IMR-90 (cell line): ENCODE data around the gene OR13C8. TPM values are rescaled to one million over a fixed set of nuclear protein-coding genes. Genes with fewer than 3 reads are reported as not detected.
"Not testable (repeated sequence)": the region's sequence is repeated elsewhere in the genome, so short reads cannot be mapped to it uniquely, and the experiment has no call there.

ENCODE experiments used
- ATAC-seq: fragments of 200-7000 bp; cut with Tn5 transposase; 2 replicates; pipeline ENCODE4 v1.9.1; 2020; ENCODE audit warnings: low read depth, mild to moderate bottlenecking, moderate library complexity
- BruUV-seq: library from RNA; stranded (reverse); fragments of 400-500 nt; replicated peaks from 2 replicates; lab custom pipeline; 2021; lab: Mats Ljungman, UMichigan
- CTCF ChIA-PET: fragments of 300-600 bp; formaldehyde crosslinking; extraction: SDS; loops from one replicate; lab custom pipeline; 2021; ENCODE audit warnings: antibody characterized with exemption; lab: Yijun Ruan, JAX
- POLR2A ChIA-PET: fragments of 300-600 bp; sonication (Branson Sonifier 250); formaldehyde crosslinking; loops from one replicate; lab custom pipeline; 2022; ENCODE audit warnings: antibody characterized with exemption; ENCODE audit not compliant: unreplicated experiment; lab: Charles Lee
- DNase-seq: peaks from one replicate; pipeline ENCODE4 v3.0.0; 2013
- H2AFZ ChIP-seq: replicated peaks from 2 replicates; pipeline ENCODE3; 2013; ENCODE audit warnings: low read length, mild to moderate bottlenecking; ENCODE audit not compliant: poor library complexity
- H2AK5ac ChIP-seq: 2 replicates; pipeline ENCODE4 v1.6.1; 2013; ENCODE audit warnings: low read depth, low read length, inconsistent platforms
- H2AK9ac ChIP-seq: replicated peaks from 2 replicates; pipeline ENCODE3; 2013; ENCODE audit warnings: mild to moderate bottlenecking, low read depth, low read length, moderate library complexity; ENCODE audit not compliant: poor library complexity
- H2BK120ac ChIP-seq: 2 replicates; pipeline ENCODE4 v1.6.1; 2013; ENCODE audit warnings: low read depth, low read length, inconsistent platforms
- H2BK15ac ChIP-seq: 3 replicates; pipeline ENCODE4 v1.6.1; 2013; ENCODE audit warnings: low read depth, low read length, inconsistent platforms
- H2BK20ac ChIP-seq: 2 replicates; pipeline ENCODE4 v1.6.1; 2013; ENCODE audit warnings: low read depth, mild to moderate bottlenecking, inconsistent platforms, low read length, moderate library complexity
- H2BK5ac ChIP-seq: 2 replicates; pipeline ENCODE4 v1.6.1; 2013; ENCODE audit warnings: mild to moderate bottlenecking, low read depth, low read length, inconsistent platforms; ENCODE audit not compliant: poor library complexity, severe bottlenecking
- H3K14ac ChIP-seq: replicated peaks from 2 replicates; pipeline ENCODE4 v1.6.1; 2013; ENCODE audit warnings: low read depth, low read length, inconsistent platforms
- H3K18ac ChIP-seq: 2 replicates; pipeline ENCODE4 v1.6.1; 2013; ENCODE audit warnings: low read depth, low read length, control low read depth
- H3K23ac ChIP-seq: 2 replicates; pipeline ENCODE4 v1.6.1; 2013; ENCODE audit warnings: low read depth, low read length, inconsistent platforms
- H3K27ac ChIP-seq: 2 replicates; pipeline ENCODE4 v1.5.1; 2013; ENCODE audit warnings: mild to moderate bottlenecking, control low read depth, low read length; ENCODE audit not compliant: insufficient read depth
- H3K27me3 ChIP-seq: 2 replicates; pipeline ENCODE4 v1.6.1; 2013; ENCODE audit warnings: low read length; ENCODE audit not compliant: control insufficient read depth, insufficient read depth
- H3K36me3 ChIP-seq: 2 replicates; pipeline ENCODE4 v1.6.1; 2013; ENCODE audit warnings: low read length, mixed read lengths; ENCODE audit not compliant: control insufficient read depth, insufficient read depth
- H3K4ac ChIP-seq: 2 replicates; pipeline ENCODE4 v1.6.1; 2013; ENCODE audit warnings: low read depth, low read length, inconsistent platforms
- H3K4me1 ChIP-seq: 2 replicates; pipeline ENCODE4 v1.6.1; 2013; ENCODE audit warnings: low read length, mixed read lengths; ENCODE audit not compliant: control insufficient read depth, insufficient read depth
- H3K4me2 ChIP-seq: 2 replicates; pipeline ENCODE4 v1.6.1; 2013; ENCODE audit warnings: low read depth, mild to moderate bottlenecking, control low read depth, low read length, moderate library complexity
- H3K4me3 ChIP-seq: 2 replicates; pipeline ENCODE4 v1.5.1; 2013; ENCODE audit warnings: low read depth, mild to moderate bottlenecking, control low read depth, low read length, moderate library complexity; ENCODE audit not compliant: insufficient read depth
- H3K56ac ChIP-seq: 2 replicates; pipeline ENCODE4 v1.6.1; 2013; ENCODE audit warnings: low read length, inconsistent platforms; ENCODE audit not compliant: insufficient read depth; ENCODE audit errors: extremely low read depth
- H3K79me1 ChIP-seq, 2 experiments: 2 replicates each; pipeline ENCODE4 v1.6.1; 2013; ENCODE audit warnings: low read length in 2 of 2, inconsistent platforms in 1 of 2, low read depth in 1 of 2
- H3K9ac ChIP-seq: 2 replicates; pipeline ENCODE4 v1.6.1; 2013; ENCODE audit warnings: low read depth, low read length, control low read depth
- H3K9me1 ChIP-seq: 2 replicates; pipeline ENCODE4 v1.6.1; 2013; ENCODE audit warnings: low read length, inconsistent platforms; ENCODE audit not compliant: insufficient read depth
- H3K9me3 ChIP-seq: 2 replicates; pipeline ENCODE4 v1.6.1; 2013; ENCODE audit warnings: low read length; ENCODE audit not compliant: control insufficient read depth, insufficient read depth
- H4K20me1 ChIP-seq: 2 replicates; pipeline ENCODE4 v1.6.1; 2013; ENCODE audit warnings: low read length, inconsistent platforms; ENCODE audit not compliant: insufficient read depth
- H4K5ac ChIP-seq: 2 replicates; pipeline ENCODE4 v1.6.1; 2013; ENCODE audit warnings: mild to moderate bottlenecking, low read depth, low read length, control low read depth
- H4K8ac ChIP-seq, 2 experiments: 2 replicates each; pipeline ENCODE4 v1.6.1; 2013; ENCODE audit warnings: low read depth in 2 of 2, low read length in 2 of 2, control low read depth in 1 of 2, inconsistent platforms in 1 of 2
- H4K91ac ChIP-seq: 2 replicates; pipeline ENCODE4 v1.6.1; 2013; ENCODE audit warnings: low read depth, low read length, inconsistent platforms; ENCODE audit not compliant: insufficient read depth
- dilution Hi-C: fragments of 300-500 bp; cut with HindIII; formaldehyde crosslinking; loops from one replicate; pipeline ENCODE4 v1.14.3; 2018; ENCODE audit warnings: low sequenced_read_pairs; ENCODE audit not compliant: unreplicated experiment
- in situ Hi-C: fragments of 300-500 bp; cut with MboI; formaldehyde crosslinking; loops from 3 replicates; pipeline ENCODE4 v1.14.3; 2019; ENCODE audit warnings: low sequenced_read_pairs, inconsistent platforms, mixed read lengths
- intact Hi-C: fragments of 100-400 bp; cut with micrococcal nuclease; formaldehyde crosslinking; loops from 2 replicates; pipeline ENCODE4 v1.10.0; 2022
- polyA plus RNA-seq, 3 experiments: library from polyadenylated mRNA; depleted of rRNA; stranded (reverse); fragments of >200 nt; gene quantifications; 2 replicates each; pipeline ENCODE4 v1.2.3, GENCODE V29; 2012; ENCODE audit warnings: low replicate concordance in 1 of 3
- total RNA-seq: library from RNA; depleted of rRNA; stranded (reverse); fragments of >200 nt; gene quantifications from 2 replicates; pipeline ENCODE4 v1.2.3, GENCODE V29; 2012

Gene OR13C8
- total and polyA plus RNA-seq, 2 of the 4 experiments (the other 2 are of a cell fraction) = not detected

GRCh38 chr9:104599313-104599712 is 30.3 kb downstream of the OR13C8 start, which contains the start of gene OR13C5:
TSS of gene OR13C5 (minus strand) at chr9:104599413. CDS start at chr9:104599413, 0 bp downstream.
- H2AK5ac ChIP-seq, H2BK120ac ChIP-seq, in situ Hi-C loops, H3K27ac ChIP-seq, H3K4me3 ChIP-seq, H3K9me1 ChIP-seq, H2AFZ ChIP-seq, BruUV-seq, H3K9me3 ChIP-seq, CTCF ChIA-PET, dilution Hi-C loops, H4K8ac ChIP-seq, H2AK9ac ChIP-seq, H3K4me2 ChIP-seq, H3K23ac ChIP-seq, H3K9ac ChIP-seq, H3K4ac ChIP-seq, intact Hi-C loops, H3K36me3 ChIP-seq, H3K79me1 ChIP-seq, H4K91ac ChIP-seq, POLR2A ChIA-PET, H3K56ac ChIP-seq, H3K14ac ChIP-seq, DNase-seq, H3K18ac ChIP-seq, H4K5ac ChIP-seq, H3K4me1 ChIP-seq, H4K20me1 ChIP-seq, ATAC-seq, H3K27me3 ChIP-seq, H2BK15ac ChIP-seq, H2BK20ac ChIP-seq, H2BK5ac ChIP-seq: not testable (repeated sequence)
